DOHH2 (cell line): ENCODE data around the gene CDKAL1.

Experiments used
- H3F3A ChIP-seq: fragments of 200-600 bp; sonication (generic), shearing (Covaris generic); 2 replicates; pipeline ENCODE4 v1.6.0; 2016; ENCODE audit warnings: antibody characterized with exemption, mild to moderate bottlenecking; ENCODE audit not compliant: control insufficient read depth, insufficient read depth
- H3K27ac ChIP-seq: fragments of 200-600 bp; sonication (generic); 2 replicates; pipeline ENCODE4 v1.5.1; 2014; ENCODE audit warnings: low read depth, mild to moderate bottlenecking, low read length, moderate library complexity
- H3K27me3 ChIP-seq: fragments of 200-600 bp; sonication (generic); 2 replicates; pipeline ENCODE4 v1.6.1; 2014; ENCODE audit warnings: mild to moderate bottlenecking, low read length, mixed read lengths; ENCODE audit not compliant: control insufficient read depth
- H3K36me3 ChIP-seq: fragments of 200-600 bp; sonication (generic); 2 replicates; pipeline ENCODE4 v1.6.1; 2014; ENCODE audit warnings: mild to moderate bottlenecking, low read length, moderate library complexity, mixed read lengths; ENCODE audit not compliant: control insufficient read depth
- H3K4me1 ChIP-seq: fragments of 200-600 bp; sonication (generic); 2 replicates; pipeline ENCODE4 v1.6.1; 2014; ENCODE audit warnings: mild to moderate bottlenecking, low read length, mixed read lengths; ENCODE audit not compliant: control insufficient read depth
- H3K4me2 ChIP-seq: fragments of 200-600 bp; sonication (generic); 2 replicates; pipeline ENCODE4 v1.6.0; 2014; ENCODE audit warnings: mild to moderate bottlenecking, low read length, moderate library complexity
- H3K4me3 ChIP-seq: fragments of 200-600 bp; sonication (generic); 2 replicates; pipeline ENCODE4 v1.5.1; 2014; ENCODE audit warnings: mild to moderate bottlenecking, low read length, mixed read lengths
- H3K79me2 ChIP-seq: fragments of 200-600 bp; sonication (generic); 2 replicates; pipeline ENCODE4 v1.6.1; 2014; ENCODE audit warnings: mild to moderate bottlenecking, low read length, mixed read lengths; ENCODE audit not compliant: control insufficient read depth
- H3K9me2 ChIP-seq: fragments of 200-600 bp; sonication (generic); replicated peaks from 2 replicates; pipeline ENCODE4 v1.6.1; 2014; ENCODE audit warnings: mild to moderate bottlenecking, low read length, mixed read lengths; ENCODE audit not compliant: control insufficient read depth
- H3K9me3 ChIP-seq: fragments of 200-600 bp; sonication (generic); 2 replicates; pipeline ENCODE4 v1.6.1; 2014; ENCODE audit warnings: antibody characterized with exemption, low read length, mixed read lengths; ENCODE audit not compliant: control insufficient read depth, insufficient read depth
- H4K20me1 ChIP-seq: fragments of 200-600 bp; sonication (generic); 2 replicates; pipeline ENCODE4 v1.6.0; 2014; ENCODE audit warnings: low read depth, mild to moderate bottlenecking, antibody characterized with exemption, low read length, moderate library complexity; ENCODE audit not compliant: control insufficient read depth, insufficient read depth
- EZH2phosphoT487 ChIP-seq: fragments of 200-600 bp; sonication (generic); IDR thresholded peaks from 2 replicates; pipeline ENCODE4 v1.6.1; 2017; ENCODE audit warnings: borderline replicate concordance, mild to moderate bottlenecking, antibody characterized with exemption, low read length, moderate library complexity, mixed read lengths
- TF ChIP-seq, protein P1 (sequence below): fragments of 200-600 bp; sonication (generic); IDR thresholded peaks from one replicate; pipeline ENCODE4 v1.5.1; 2014; ENCODE audit warnings: antibody characterized with exemption, mild to moderate bottlenecking, low read depth, low read length; ENCODE audit not compliant: poor library complexity, severe bottlenecking

Gene CDKAL1

DNA sequence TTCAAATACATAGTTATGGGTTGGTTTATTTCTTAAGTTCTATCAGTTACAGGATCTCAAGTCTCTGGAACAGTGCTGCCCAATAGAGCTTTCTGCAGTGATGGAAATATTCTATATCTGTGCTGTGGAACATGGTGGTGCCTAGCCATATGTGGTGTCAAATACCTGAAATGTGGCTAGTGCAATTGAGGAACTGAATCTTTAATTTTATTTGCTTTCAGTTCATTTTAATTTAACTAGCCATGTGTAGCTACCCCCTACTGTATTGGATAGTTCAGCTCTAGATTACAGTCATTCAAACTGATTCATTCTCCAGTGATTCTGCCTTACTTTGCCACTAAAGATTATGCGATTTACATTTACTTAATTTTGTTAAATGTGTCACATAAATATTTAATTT is 503.2 kb downstream of the CDKAL1 start:
- Histone ChIP-seq H4K20me1 (no peaks in the 10 kb centered on the region), H3K9me2 (no peaks in the 10 kb centered on the region), H3K79me2 (no peaks in the 10 kb centered on the region), H3F3A (no peaks in the 10 kb centered on the region), H3K9me3 (no peaks in the 10 kb centered on the region), H3K4me2 (no peak overlapping the region), H3K4me3 (no peak overlapping the region), H3K27ac (no peak overlapping the region), H3K36me3 (no peaks in the 10 kb centered on the region), H3K4me1 (0 out of 2 replicates have a peak, but pooled peaks cover 3% of the 10 kb centered on the region), H3K27me3 (no peaks in the 10 kb centered on the region)
- TF ChIP-seq, protein P1, sequence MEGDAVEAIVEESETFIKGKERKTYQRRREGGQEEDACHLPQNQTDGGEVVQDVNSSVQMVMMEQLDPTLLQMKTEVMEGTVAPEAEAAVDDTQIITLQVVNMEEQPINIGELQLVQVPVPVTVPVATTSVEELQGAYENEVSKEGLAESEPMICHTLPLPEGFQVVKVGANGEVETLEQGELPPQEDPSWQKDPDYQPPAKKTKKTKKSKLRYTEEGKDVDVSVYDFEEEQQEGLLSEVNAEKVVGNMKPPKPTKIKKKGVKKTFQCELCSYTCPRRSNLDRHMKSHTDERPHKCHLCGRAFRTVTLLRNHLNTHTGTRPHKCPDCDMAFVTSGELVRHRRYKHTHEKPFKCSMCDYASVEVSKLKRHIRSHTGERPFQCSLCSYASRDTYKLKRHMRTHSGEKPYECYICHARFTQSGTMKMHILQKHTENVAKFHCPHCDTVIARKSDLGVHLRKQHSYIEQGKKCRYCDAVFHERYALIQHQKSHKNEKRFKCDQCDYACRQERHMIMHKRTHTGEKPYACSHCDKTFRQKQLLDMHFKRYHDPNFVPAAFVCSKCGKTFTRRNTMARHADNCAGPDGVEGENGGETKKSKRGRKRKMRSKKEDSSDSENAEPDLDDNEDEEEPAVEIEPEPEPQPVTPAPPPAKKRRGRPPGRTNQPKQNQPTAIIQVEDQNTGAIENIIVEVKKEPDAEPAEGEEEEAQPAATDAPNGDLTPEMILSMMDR, result no peak
- TF ChIP-seq EZH2phosphoT487, result no peak

DNA sequence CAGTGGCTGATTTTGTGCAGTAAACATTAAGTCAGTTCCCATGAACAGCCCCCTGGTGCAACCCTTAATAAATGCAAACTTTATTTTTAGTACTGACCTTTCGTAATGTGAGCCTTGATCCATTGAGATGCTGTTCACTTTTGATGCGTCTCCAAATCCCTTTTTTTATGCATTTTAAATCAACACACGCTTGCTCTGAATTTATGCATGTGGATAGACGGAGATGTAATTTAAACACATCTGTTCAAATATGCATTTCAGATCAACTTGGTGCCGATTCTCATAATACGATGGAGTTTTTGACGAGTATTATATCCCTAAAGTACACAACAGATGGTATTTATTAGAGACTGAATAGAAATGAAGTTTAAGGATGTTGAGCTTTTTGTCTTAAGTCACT is 505.7 kb downstream of the CDKAL1 start:
- Histone ChIP-seq H3K9me2 (no peaks in the 10 kb centered on the region), H3K36me3 (no peaks in the 10 kb centered on the region), H3K4me3 (no peak overlapping the region), H3F3A (no peaks in the 10 kb centered on the region), H3K27ac (no peak overlapping the region), H3K27me3 (no peaks in the 10 kb centered on the region), H3K9me3 (no peaks in the 10 kb centered on the region), H3K79me2 (no peaks in the 10 kb centered on the region), H3K4me1 (0 out of 2 replicates have a peak, but pooled peaks cover 3% of the 10 kb centered on the region), H4K20me1 (no peaks in the 10 kb centered on the region), H3K4me2 (no peak overlapping the region)
- TF ChIP-seq EZH2phosphoT487, result no peak
- TF ChIP-seq, protein P1, result no peak

DNA sequence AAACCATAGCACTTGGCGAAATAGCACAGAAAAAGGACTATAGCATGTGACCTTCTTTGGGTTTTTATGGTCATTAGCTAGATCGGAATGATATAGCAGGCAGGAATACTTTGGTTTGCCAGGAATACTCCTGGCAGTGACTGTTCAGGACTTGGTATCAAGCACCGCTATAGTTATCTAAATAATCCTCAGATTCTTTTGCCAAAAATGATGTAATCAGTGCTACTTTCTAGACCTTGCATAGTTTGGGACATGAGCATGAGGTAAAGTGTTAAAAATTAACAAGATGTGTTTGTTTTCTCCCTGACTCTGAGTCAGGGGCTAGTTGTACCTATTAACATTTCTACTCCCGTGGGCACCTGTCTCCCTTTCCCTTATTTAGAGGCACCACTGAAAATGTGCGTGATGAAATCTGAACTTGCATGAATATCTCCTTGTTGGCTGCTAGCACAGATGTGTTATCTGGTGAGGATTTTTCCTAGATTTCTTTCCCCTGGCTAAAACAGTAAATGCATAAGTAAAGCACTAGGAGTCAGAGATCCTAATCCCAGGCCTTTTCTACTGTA is 511.0 kb downstream of the CDKAL1 start:
- H3K9me3 ChIP-seq, result no peaks in the 10 kb centered on the region
- no peaks in the 10 kb centered on the region for H3K79me2 ChIP-seq
- TF ChIP-seq, protein P1, result no peak
- TF ChIP-seq EZH2phosphoT487, result no peak
- H4K20me1 ChIP-seq, result no peaks in the 10 kb centered on the region
- no peak overlapping the region for H3K4me2 ChIP-seq
- H3K36me3 ChIP-seq, result no peaks in the 10 kb centered on the region
- H3K27ac ChIP-seq, result no peak overlapping the region
- no peaks in the 10 kb centered on the region for H3K4me1 ChIP-seq
- H3K27me3 ChIP-seq, result no peaks in the 10 kb centered on the region
- no peaks in the 10 kb centered on the region for H3F3A ChIP-seq
- H3K4me3 ChIP-seq, result no peak overlapping the region
- no peaks in the 10 kb centered on the region for H3K9me2 ChIP-seq
